ENCODE results near the gene NUP37. TPM values are rescaled to one million over a fixed set of nuclear protein-coding genes. Genes with fewer than 3 reads are reported as not detected.

Gene NUP37
- polyA plus RNA-seq, 2 of the 4 experiments (the other 2 are of a cell fraction): 103 to 118 TPM

DNA sequence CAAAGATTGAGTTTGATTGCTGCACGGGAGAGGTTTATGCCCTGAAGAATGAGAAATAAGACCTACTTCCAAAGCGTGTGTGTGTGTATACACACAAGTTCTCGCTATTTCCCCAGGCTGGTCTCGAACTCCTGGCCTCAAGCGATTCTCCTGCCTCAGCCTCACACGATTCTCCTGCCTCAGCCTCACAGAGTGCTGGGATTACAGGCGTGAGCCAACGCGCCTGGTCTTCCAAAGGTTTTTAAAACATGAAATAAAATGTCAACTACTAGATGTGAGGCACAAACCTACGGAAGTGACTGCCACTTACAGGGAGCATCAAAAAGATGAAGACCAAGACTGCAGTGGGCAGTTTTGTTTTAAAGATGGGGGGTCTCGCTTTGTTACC, 57.5 kb downstream of the NUP37 start:
- CTCF ChIA-PET: interaction anchor here (1.2 kb wide), 2 partner anchors 33 to 708 kb away, joined by 3 to 4 read pairs; no protein-coding TSS in a partner anchor
- Histone ChIP-seq H3K4me2 (peak overlapping the region; percentile 66), H3K27ac (peak overlapping the region; percentile 8 to 52; a peak in 3 of 6 replicates), H3K4me1 (peaks cover 5% of the 10 kb centered on the region; the same call in 1 of the 3 replicates), H3K9me3 (no peaks in the 10 kb centered on the region), H3K4me3 (peak overlapping the region; percentile 64)
- POLR2A ChIA-PET: interaction anchor here (1.0 to 1.3 kb wide), 2 partner anchors 9 to 34 kb away, joined by 3 to 4 read pairs; no protein-coding TSS in a partner anchor
- TF ChIP-seq EP300 (IDR thresholded peaks at IDR 0.05) (no peak), HOXB5 (CRISPR knock-in tag; IDR thresholded peaks at IDR 0.05) (no peak), MYC (IDR thresholded peaks at IDR 0.05; ENCODE audit: borderline replicate concordance, low read length) (no peak), PHF8 (IDR thresholded peaks at IDR 0.05; ENCODE audit: borderline replicate concordance, low read depth) (no peak), RNF2 (IDR thresholded peaks at IDR 0.05; ENCODE audit: borderline replicate concordance, low read depth) (no peak), KDM1A (IDR thresholded peaks at IDR 0.05; ENCODE audit: low read depth) (no peak)
- TF ChIP-seq, protein P1, sequence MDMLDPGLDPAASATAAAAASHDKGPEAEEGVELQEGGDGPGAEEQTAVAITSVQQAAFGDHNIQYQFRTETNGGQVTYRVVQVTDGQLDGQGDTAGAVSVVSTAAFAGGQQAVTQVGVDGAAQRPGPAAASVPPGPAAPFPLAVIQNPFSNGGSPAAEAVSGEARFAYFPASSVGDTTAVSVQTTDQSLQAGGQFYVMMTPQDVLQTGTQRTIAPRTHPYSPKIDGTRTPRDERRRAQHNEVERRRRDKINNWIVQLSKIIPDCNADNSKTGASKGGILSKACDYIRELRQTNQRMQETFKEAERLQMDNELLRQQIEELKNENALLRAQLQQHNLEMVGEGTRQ (IDR thresholded peaks at IDR 0.05): no peak
- no peak for ATAC-seq
- WGBS (ENCODE audit: missing lambda C conversion rate): 72% methylated on average over 11 of the region's 11 CpGs
- no peak for FAIRE-seq
- DNase-seq (ENCODE audit: low read depth in 1 of 2, low spot score in 1 of 2): no peak

DNA sequence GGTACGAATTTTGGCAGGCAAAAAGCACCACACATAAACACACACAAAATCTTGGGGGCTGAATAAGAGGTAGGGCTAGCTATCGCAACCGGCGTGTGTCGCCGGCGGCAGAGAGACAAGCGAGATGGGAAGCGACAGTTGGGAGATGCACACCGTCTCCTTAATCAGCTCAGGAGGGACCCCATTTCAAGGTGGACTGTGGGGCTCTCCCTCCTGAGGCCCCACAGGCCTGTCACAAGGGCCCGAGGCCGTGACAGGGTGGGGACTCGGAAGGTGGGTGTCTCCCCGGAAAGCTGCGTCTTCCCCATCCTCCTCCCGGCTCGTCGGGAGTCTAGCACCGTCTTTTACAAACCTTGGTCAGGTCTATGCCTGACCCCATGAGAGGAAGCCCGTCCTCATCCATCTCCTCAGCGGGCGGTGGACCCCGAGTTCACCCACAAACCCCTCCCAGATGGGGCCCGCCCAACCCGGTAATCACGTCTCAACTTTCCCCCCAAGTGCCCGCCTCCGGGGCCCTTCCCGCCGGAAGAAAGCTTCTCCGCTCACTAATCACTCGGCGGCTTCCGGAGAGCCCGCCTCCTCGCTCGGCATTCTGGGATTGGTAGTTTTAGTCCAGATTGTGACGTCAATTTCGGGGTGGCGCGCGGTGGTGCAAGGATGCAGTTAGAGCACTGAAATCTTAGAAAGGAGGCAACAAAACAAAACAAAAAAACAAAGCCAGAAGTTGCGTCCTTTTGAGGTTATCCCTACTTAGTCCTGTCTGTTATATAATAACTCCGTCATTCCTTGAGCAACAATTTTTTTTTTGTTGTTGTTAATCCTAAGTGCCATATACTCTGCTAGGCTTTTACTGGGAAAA, 58.1 kb downstream of the NUP37 start, which contains the start of gene WASHC3:
WASHC3 (minus strand) TSS at position 432 of the 859 bp plus-strand sequence; CDS start at position 403, 29 bp downstream.
- H3K4me3 ChIP-seq: peak within 1 kb of the TSS; percentile 64
- H3K4me1 ChIP-seq: peaks cover 5% of the 10 kb centered on the region; the same call in 1 of the 3 replicates
- ATAC-seq: peak; percentile 98 to 99
- no peak for TF ChIP-seq HEYL (CRISPR knock-in tag; IDR thresholded peaks at IDR 0.05)
- TF ChIP-seq, protein P2, sequence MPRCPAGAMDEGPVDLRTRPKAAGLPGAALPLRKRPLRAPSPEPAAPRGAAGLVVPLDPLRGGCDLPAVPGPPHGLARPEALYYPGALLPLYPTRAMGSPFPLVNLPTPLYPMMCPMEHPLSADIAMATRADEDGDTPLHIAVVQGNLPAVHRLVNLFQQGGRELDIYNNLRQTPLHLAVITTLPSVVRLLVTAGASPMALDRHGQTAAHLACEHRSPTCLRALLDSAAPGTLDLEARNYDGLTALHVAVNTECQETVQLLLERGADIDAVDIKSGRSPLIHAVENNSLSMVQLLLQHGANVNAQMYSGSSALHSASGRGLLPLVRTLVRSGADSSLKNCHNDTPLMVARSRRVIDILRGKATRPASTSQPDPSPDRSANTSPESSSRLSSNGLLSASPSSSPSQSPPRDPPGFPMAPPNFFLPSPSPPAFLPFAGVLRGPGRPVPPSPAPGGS (IDR thresholded peaks at IDR 0.05): peak; percentile 36; the same call in 1 of the 3 replicates
- TF ChIP-seq BHLHE40 (IDR thresholded peaks at IDR 0.05; ENCODE audit: low read depth, low read length): no peak
- no peak for TF ChIP-seq MAZ (IDR thresholded peaks at IDR 0.05; ENCODE audit: borderline replicate concordance, low read depth, low read length)
- no peak for TF ChIP-seq CHD2 (IDR thresholded peaks at IDR 0.05; ENCODE audit: low read length, partially characterized antibody)
- TF ChIP-seq CHD4 (IDR thresholded peaks at IDR 0.05; ENCODE audit: borderline replicate concordance): no peak
- no peak for TF ChIP-seq FOSB (CRISPR knock-in tag; IDR thresholded peaks at IDR 0.05)
- TF ChIP-seq NR3C1 (IDR thresholded peaks at IDR 0.05): no peak
- no peak for TF ChIP-seq NFE2L2 (conservative IDR thresholded peaks at IDR 0.05; ENCODE audit: low read length)
- peak in 1 of 2 experiments; percentile 26; a peak in 1 of 5 replicates for TF ChIP-seq JUN (IDR thresholded peaks at IDR 0.05)
- TF ChIP-seq CBX2 (IDR thresholded peaks at IDR 0.05; ENCODE audit: borderline replicate concordance, low read depth): no peak
- no peak for TF ChIP-seq ZFP36 (IDR thresholded peaks at IDR 0.05; ENCODE audit: borderline replicate concordance, partially characterized antibody)
- TF ChIP-seq JUNB (IDR thresholded peaks at IDR 0.05): no peak
- TF ChIP-seq, protein P3, sequence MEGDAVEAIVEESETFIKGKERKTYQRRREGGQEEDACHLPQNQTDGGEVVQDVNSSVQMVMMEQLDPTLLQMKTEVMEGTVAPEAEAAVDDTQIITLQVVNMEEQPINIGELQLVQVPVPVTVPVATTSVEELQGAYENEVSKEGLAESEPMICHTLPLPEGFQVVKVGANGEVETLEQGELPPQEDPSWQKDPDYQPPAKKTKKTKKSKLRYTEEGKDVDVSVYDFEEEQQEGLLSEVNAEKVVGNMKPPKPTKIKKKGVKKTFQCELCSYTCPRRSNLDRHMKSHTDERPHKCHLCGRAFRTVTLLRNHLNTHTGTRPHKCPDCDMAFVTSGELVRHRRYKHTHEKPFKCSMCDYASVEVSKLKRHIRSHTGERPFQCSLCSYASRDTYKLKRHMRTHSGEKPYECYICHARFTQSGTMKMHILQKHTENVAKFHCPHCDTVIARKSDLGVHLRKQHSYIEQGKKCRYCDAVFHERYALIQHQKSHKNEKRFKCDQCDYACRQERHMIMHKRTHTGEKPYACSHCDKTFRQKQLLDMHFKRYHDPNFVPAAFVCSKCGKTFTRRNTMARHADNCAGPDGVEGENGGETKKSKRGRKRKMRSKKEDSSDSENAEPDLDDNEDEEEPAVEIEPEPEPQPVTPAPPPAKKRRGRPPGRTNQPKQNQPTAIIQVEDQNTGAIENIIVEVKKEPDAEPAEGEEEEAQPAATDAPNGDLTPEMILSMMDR (IDR thresholded peaks at IDR 0.05): no peak
- peak; percentile 41; the same call in 1 of the 2 replicates for TF ChIP-seq RFX5 (IDR thresholded peaks at IDR 0.05)
- peak; percentile 67 for TF ChIP-seq POLR2A (IDR thresholded peaks at IDR 0.05; ENCODE audit: low read length)
- TF ChIP-seq PHF8 (IDR thresholded peaks at IDR 0.05; ENCODE audit: borderline replicate concordance, low read depth): peak; percentile 68
- TF ChIP-seq KDM1A (IDR thresholded peaks at IDR 0.05; ENCODE audit: low read depth): no peak
- peak; percentile 80 to 91 for DNase-seq (ENCODE audit: low read depth in 1 of 2, low spot score in 1 of 2)
- 1% methylated on average over 42 of the region's 44 CpGs for WGBS (ENCODE audit: missing lambda C conversion rate)
- no peak for FAIRE-seq
- CTCF ChIA-PET: interaction anchor here (0.6 to 1.6 kb wide), 5 partner anchors 10 to 709 kb away, joined by 3 to 7 read pairs (median 4); no protein-coding TSS in a partner anchor
- POLR2A ChIA-PET: interaction anchor here (1.0 to 1.3 kb wide), 2 partner anchors 8 to 35 kb away, joined by 3 to 4 read pairs; no protein-coding TSS in a partner anchor
- peak within 1 kb of the TSS; percentile 78 to 87 for H3K27ac ChIP-seq
- no peaks in the 10 kb centered on the region for H3K9me3 ChIP-seq
- peak within 1 kb of the TSS; percentile 90 for H3K4me2 ChIP-seq
